Liver (tissue), 9 donors: ENCODE results near the gene IZUMO3. TPM values are rescaled to one million over a fixed set of nuclear protein-coding genes. Genes with fewer than 3 reads are reported as not detected.

Experiments used
- DNase-seq: peaks from one replicate; pipeline ENCODE4 v3.0.0-alpha.2; 2017; ENCODE audit warnings: low spot score
- H3K27ac ChIP-seq, 2 donors: one replicate each; pipeline ENCODE4 v1.7.0; 2013; ENCODE audit warnings: inconsistent platforms in 2 of 2, low read length in 2 of 2, control low read depth in 1 of 2, low read depth in 1 of 2, mild to moderate bottlenecking in 1 of 2
- H3K27me3 ChIP-seq, 4 donors: one replicate each; pipeline versions ENCODE4 v1.6.1 to v1.7.0; 2013; ENCODE audit warnings: low read length in 3 of 4, inconsistent platforms in 1 of 4, mild to moderate bottlenecking in 1 of 4, moderate library complexity in 1 of 4; ENCODE audit not compliant: control insufficient read depth in 4 of 4, insufficient read depth in 4 of 4
- H3K36me3 ChIP-seq, 4 donors: one replicate each; pipeline versions ENCODE4 v1.6.1 to v1.7.0; 2013; ENCODE audit warnings: low read length in 3 of 4, mild to moderate bottlenecking in 3 of 4, low read depth in 1 of 4, moderate library complexity in 1 of 4; ENCODE audit not compliant: control insufficient read depth in 4 of 4, insufficient read depth in 3 of 4
- H3K4me1 ChIP-seq, 4 donors: one replicate each; pipeline versions ENCODE4 v1.6.1 to v1.7.0; 2013; ENCODE audit warnings: low read length in 3 of 4, mild to moderate bottlenecking in 3 of 4, moderate library complexity in 1 of 4; ENCODE audit not compliant: control insufficient read depth in 4 of 4, insufficient read depth in 4 of 4
- H3K4me3 ChIP-seq, 3 donors: one replicate each; pipeline versions ENCODE4 v1.6.1 to v1.7.0; 2013; ENCODE audit warnings: low read length in 3 of 3, control low read depth in 1 of 3, low read depth in 1 of 3, mild to moderate bottlenecking in 1 of 3
- H3K9ac ChIP-seq, 2 donors: one replicate each; pipeline ENCODE4 v1.7.0; 2013; ENCODE audit warnings: low read length in 2 of 2, mild to moderate bottlenecking in 2 of 2, moderate library complexity in 2 of 2, control low read depth in 1 of 2, low read depth in 1 of 2
- H3K9me3 ChIP-seq, 4 donors: one replicate each; pipeline versions ENCODE4 v1.6.1 to v1.7.0; 2013; ENCODE audit warnings: low read length in 3 of 4; ENCODE audit not compliant: control insufficient read depth in 4 of 4
- EGR1 ChIP-seq, 2 donors: IDR thresholded peaks; 2 replicates each; pipeline ENCODE4 v1.6.1; 2016 to 2018; ENCODE audit warnings: antibody characterized with exemption in 2 of 2, low read depth in 2 of 2
- FOXA1 ChIP-seq: IDR thresholded peaks from 2 replicates; pipeline ENCODE4 v1.6.1; 2016; ENCODE audit warnings: antibody characterized with exemption
- FOXA2 ChIP-seq: IDR thresholded peaks from 2 replicates; pipeline ENCODE4 v1.6.1; 2016; ENCODE audit warnings: antibody characterized with exemption
- GABPA ChIP-seq, 2 donors: IDR thresholded peaks in 1 of 2; conservative IDR thresholded peaks in 1 of 2; 2 replicates each; pipeline ENCODE4 v1.6.1; 2016; ENCODE audit warnings: antibody characterized with exemption in 2 of 2, mild to moderate bottlenecking in 1 of 2, moderate library complexity in 1 of 2
- HNF4A ChIP-seq, 2 donors: conservative IDR thresholded peaks; 2 replicates each; pipeline ENCODE4 v1.6.1; 2016; ENCODE audit warnings: antibody characterized with exemption in 2 of 2, mild to moderate bottlenecking in 2 of 2
- HNF4G ChIP-seq: IDR thresholded peaks from 2 replicates; pipeline ENCODE4 v1.6.1; 2016; ENCODE audit warnings: antibody characterized with exemption
- JUND ChIP-seq, 2 donors: IDR thresholded peaks; 2 replicates each; pipeline ENCODE4 v1.6.1; 2016; ENCODE audit warnings: antibody characterized with exemption in 2 of 2
- RAD21 ChIP-seq, 2 donors: IDR thresholded peaks; 2 replicates each; pipeline ENCODE4 v1.6.1; 2016; ENCODE audit warnings: antibody characterized with exemption in 2 of 2, mild to moderate bottlenecking in 2 of 2
- RXRA ChIP-seq, 2 donors: IDR thresholded peaks; 2 replicates each; pipeline ENCODE4 v1.6.1; 2017 to 2018; ENCODE audit warnings: antibody characterized with exemption in 2 of 2, mild to moderate bottlenecking in 1 of 2
- SP1 ChIP-seq: IDR thresholded peaks from 2 replicates; pipeline ENCODE4 v1.6.1; 2018; ENCODE audit warnings: antibody characterized with exemption, mild to moderate bottlenecking
- TAF1 ChIP-seq: conservative IDR thresholded peaks from 2 replicates; pipeline ENCODE4 v1.6.1; 2016; ENCODE audit warnings: antibody characterized with exemption, mild to moderate bottlenecking
- YY1 ChIP-seq: IDR thresholded peaks from 2 replicates; pipeline ENCODE4 v1.6.1; 2016; ENCODE audit warnings: antibody characterized with exemption, mild to moderate bottlenecking
- WGBS: extraction: QIAGEN DNeasy Blood & Tissue Kit; methylation state at CpG from one replicate; pipeline ENCODE4 v1.1.7; 2013; 5-methylcytosine and 5-hydroxymethylcytosine counted together
- polyA plus RNA-seq, 2 donors: library from polyadenylated mRNA; stranded (reverse) in 1 of 2; unstranded in 1 of 2; fragments of 200-250 nt in 1 of 2; fragments of >200 nt in 1 of 2; fragmentation: Nextera tagmentation in 1 of 2; extraction: Ambion mirVana in 1 of 2; gene quantifications; one replicate each; pipeline versions ENCODE4 v1.2.1 to v1.2.3, GENCODE V29; 2013 to 2015
- total RNA-seq, 2 donors: library from RNA; depleted of rRNA; stranded (reverse); fragments of >200 nt; gene quantifications; one replicate each; pipeline ENCODE4 v1.2.3, GENCODE V29; 2014
- TF ChIP-seq, protein P1 (sequence below): IDR thresholded peaks from 2 replicates; pipeline ENCODE4 v1.6.1; 2016; ENCODE audit warnings: antibody characterized with exemption, mild to moderate bottlenecking
- TF ChIP-seq, protein P2 (sequence below): IDR thresholded peaks from 2 replicates; pipeline ENCODE4 v1.6.1; 2016; ENCODE audit warnings: antibody characterized with exemption
- TF ChIP-seq, protein P3 (sequence below): IDR thresholded peaks from 2 replicates; pipeline ENCODE4 v1.6.1; 2016; ENCODE audit warnings: antibody characterized with exemption
- TF ChIP-seq, protein P4 (sequence below): fragments of 150-350 bp; IDR thresholded peaks from 2 replicates; pipeline ENCODE4 v1.5.1; 2017; ENCODE audit warnings: improper control_type of control experiment, low read depth, low read length; ENCODE audit not compliant: missing input control
- TF ChIP-seq, protein P5 (sequence below): IDR thresholded peaks from 2 replicates; pipeline ENCODE4 v1.6.1; 2016; ENCODE audit warnings: antibody characterized with exemption
- donor health status: healthy.
- donor health status: healthy.
- donor health status: healthy.
- donor health status: healthy.
- donor health status: healthy.

IZUMO3 gene
- total and polyA plus RNA-seq, 4 donors, result not detected

DNA sequence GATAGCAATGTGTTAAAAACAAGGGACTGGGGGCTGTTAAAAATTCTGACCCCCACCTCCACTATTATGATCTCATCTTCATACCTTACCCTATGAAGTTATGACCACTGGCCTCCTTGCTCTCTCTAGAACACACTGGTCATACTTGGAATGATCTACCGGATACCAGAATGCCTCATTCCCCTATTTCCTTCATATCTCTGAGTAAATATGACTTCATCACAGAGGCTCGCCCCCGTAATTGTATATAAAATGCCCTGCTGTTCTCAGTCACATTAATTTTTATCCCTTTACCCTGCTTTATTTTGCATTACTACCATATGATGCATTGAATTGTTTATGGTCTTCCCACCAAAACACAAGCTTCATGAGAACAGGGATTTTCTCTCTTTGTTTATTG, 29.2 kb downstream of the IZUMO3 start:
- 73% methylated on average over 3 of the region's 3 CpGs for WGBS
- no peak overlapping the region for H3K4me3 ChIP-seq
- no peak overlapping the region for H3K27ac ChIP-seq
- H3K36me3 ChIP-seq, result no peaks in the 10 kb centered on the region
- no peak overlapping the region for H3K9ac ChIP-seq
- TF ChIP-seq HNF4A (conservative IDR thresholded peaks at IDR 0.05) (no peak), SP1 (no peak), RXRA (IDR thresholded peaks at IDR 0.05) (no peak), EGR1 (IDR thresholded peaks at IDR 0.05; ENCODE audit: low read depth in 2 of 2) (no peak), JUND (IDR thresholded peaks at IDR 0.05) (no peak), GABPA (IDR thresholded peaks at IDR 0.05 in 1 of 2, conservative IDR thresholded peaks at IDR 0.05 in 1 of 2) (no peak), HNF4G (no peak), FOXA2 (no peak), TAF1 (no peak), RAD21 (IDR thresholded peaks at IDR 0.05) (no peak), FOXA1 (no peak), YY1 (no peak)
- TF ChIP-seq, protein P1, sequence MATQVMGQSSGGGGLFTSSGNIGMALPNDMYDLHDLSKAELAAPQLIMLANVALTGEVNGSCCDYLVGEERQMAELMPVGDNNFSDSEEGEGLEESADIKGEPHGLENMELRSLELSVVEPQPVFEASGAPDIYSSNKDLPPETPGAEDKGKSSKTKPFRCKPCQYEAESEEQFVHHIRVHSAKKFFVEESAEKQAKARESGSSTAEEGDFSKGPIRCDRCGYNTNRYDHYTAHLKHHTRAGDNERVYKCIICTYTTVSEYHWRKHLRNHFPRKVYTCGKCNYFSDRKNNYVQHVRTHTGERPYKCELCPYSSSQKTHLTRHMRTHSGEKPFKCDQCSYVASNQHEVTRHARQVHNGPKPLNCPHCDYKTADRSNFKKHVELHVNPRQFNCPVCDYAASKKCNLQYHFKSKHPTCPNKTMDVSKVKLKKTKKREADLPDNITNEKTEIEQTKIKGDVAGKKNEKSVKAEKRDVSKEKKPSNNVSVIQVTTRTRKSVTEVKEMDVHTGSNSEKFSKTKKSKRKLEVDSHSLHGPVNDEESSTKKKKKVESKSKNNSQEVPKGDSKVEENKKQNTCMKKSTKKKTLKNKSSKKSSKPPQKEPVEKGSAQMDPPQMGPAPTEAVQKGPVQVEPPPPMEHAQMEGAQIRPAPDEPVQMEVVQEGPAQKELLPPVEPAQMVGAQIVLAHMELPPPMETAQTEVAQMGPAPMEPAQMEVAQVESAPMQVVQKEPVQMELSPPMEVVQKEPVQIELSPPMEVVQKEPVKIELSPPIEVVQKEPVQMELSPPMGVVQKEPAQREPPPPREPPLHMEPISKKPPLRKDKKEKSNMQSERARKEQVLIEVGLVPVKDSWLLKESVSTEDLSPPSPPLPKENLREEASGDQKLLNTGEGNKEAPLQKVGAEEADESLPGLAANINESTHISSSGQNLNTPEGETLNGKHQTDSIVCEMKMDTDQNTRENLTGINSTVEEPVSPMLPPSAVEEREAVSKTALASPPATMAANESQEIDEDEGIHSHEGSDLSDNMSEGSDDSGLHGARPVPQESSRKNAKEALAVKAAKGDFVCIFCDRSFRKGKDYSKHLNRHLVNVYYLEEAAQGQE, result no peak
- TF ChIP-seq, protein P2, sequence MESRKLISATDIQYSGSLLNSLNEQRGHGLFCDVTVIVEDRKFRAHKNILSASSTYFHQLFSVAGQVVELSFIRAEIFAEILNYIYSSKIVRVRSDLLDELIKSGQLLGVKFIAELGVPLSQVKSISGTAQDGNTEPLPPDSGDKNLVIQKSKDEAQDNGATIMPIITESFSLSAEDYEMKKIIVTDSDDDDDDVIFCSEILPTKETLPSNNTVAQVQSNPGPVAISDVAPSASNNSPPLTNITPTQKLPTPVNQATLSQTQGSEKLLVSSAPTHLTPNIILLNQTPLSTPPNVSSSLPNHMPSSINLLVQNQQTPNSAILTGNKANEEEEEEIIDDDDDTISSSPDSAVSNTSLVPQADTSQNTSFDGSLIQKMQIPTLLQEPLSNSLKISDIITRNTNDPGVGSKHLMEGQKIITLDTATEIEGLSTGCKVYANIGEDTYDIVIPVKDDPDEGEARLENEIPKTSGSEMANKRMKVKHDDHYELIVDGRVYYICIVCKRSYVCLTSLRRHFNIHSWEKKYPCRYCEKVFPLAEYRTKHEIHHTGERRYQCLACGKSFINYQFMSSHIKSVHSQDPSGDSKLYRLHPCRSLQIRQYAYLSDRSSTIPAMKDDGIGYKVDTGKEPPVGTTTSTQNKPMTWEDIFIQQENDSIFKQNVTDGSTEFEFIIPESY, result no peak
- TF ChIP-seq, protein P3, sequence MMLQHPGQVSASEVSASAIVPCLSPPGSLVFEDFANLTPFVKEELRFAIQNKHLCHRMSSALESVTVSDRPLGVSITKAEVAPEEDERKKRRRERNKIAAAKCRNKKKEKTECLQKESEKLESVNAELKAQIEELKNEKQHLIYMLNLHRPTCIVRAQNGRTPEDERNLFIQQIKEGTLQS, result no peak
- TF ChIP-seq, protein P4, sequence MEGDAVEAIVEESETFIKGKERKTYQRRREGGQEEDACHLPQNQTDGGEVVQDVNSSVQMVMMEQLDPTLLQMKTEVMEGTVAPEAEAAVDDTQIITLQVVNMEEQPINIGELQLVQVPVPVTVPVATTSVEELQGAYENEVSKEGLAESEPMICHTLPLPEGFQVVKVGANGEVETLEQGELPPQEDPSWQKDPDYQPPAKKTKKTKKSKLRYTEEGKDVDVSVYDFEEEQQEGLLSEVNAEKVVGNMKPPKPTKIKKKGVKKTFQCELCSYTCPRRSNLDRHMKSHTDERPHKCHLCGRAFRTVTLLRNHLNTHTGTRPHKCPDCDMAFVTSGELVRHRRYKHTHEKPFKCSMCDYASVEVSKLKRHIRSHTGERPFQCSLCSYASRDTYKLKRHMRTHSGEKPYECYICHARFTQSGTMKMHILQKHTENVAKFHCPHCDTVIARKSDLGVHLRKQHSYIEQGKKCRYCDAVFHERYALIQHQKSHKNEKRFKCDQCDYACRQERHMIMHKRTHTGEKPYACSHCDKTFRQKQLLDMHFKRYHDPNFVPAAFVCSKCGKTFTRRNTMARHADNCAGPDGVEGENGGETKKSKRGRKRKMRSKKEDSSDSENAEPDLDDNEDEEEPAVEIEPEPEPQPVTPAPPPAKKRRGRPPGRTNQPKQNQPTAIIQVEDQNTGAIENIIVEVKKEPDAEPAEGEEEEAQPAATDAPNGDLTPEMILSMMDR, result no peak
- DNase-seq, result no peak
- H3K9me3 ChIP-seq, result peaks cover 0 to 3% (median 0%) of the 10 kb centered on the region in 4 donors
- no peaks in the 10 kb centered on the region for H3K27me3 ChIP-seq
- no peaks in the 10 kb centered on the region for H3K4me1 ChIP-seq

DNA sequence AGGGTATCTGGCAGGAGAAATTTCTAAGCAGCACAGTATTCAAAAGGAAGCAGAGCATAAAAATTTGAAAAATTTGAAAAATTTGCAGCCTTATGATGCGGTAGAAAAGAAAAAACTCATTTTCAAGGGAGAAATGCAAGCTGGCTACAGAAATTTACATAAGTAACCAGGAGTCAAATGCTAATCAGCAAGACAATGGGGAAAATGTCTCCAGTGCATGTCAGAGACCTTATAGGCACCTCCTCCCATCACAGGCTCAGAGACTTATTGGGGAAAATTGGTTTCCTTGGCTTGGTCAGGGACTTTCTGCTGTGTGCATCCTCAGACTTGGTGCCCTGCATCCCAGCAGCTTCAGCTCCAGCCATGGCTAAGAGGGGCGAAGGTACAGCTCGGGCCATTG, 35.8 kb downstream of the IZUMO3 start:
- H3K9me3 ChIP-seq, result peaks cover 0 to 3% (median 2%) of the 10 kb centered on the region in 4 donors
- H3K4me1 ChIP-seq, result no peaks in the 10 kb centered on the region
- no peak overlapping the region for H3K9ac ChIP-seq
- WGBS, result 82% methylated on average over 3 of the region's 3 CpGs
- TF ChIP-seq, protein P1, result no peak
- TF ChIP-seq, protein P2, result no peak
- TF ChIP-seq YY1 (no peak), FOXA2 (no peak), RXRA (IDR thresholded peaks at IDR 0.05) (no peak), SP1 (no peak), RAD21 (IDR thresholded peaks at IDR 0.05) (no peak), HNF4G (no peak), EGR1 (IDR thresholded peaks at IDR 0.05; ENCODE audit: low read depth in 2 of 2) (no peak)
- TF ChIP-seq, protein P5, sequence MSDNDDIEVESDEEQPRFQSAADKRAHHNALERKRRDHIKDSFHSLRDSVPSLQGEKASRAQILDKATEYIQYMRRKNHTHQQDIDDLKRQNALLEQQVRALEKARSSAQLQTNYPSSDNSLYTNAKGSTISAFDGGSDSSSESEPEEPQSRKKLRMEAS, result no peak
- TF ChIP-seq, protein P3, result no peak
- H3K36me3 ChIP-seq, result no peaks in the 10 kb centered on the region
- H3K4me3 ChIP-seq, result no peak overlapping the region
- no peak overlapping the region for H3K27ac ChIP-seq
- DNase-seq, result no peak
- no peaks in the 10 kb centered on the region for H3K27me3 ChIP-seq
